Measurements from ENCODE around the gene GYS1. TPM values are rescaled to one million over a fixed set of nuclear protein-coding genes. Genes with fewer than 3 reads are reported as not detected.

The GYS1 gene
- total RNA-seq, 1 donor from 2014 or later = 17.7 TPM

DNA sequence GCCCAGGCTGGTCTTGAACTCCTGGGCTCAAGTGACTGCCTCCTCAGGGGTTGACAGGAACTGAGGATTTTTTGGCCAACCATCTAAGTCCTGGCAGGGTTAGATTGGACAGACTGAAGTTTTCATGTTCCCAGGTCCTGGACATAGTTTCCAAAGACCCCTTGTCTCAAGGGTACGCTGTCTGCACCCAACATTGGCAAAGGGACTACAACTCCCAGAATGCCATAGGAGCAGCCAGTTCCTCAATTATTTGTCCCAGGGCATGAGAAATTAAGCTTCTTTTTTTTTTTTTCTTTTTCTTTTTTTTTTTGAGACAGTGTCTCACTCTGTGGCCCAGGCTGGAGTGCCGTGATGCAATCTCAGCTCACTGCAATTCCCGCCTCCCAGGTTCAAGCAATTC, 6.9 kb downstream of the GYS1 start:
- H3K4me2 ChIP-seq = no peak overlapping the region
- TF ChIP-seq, protein P1, sequence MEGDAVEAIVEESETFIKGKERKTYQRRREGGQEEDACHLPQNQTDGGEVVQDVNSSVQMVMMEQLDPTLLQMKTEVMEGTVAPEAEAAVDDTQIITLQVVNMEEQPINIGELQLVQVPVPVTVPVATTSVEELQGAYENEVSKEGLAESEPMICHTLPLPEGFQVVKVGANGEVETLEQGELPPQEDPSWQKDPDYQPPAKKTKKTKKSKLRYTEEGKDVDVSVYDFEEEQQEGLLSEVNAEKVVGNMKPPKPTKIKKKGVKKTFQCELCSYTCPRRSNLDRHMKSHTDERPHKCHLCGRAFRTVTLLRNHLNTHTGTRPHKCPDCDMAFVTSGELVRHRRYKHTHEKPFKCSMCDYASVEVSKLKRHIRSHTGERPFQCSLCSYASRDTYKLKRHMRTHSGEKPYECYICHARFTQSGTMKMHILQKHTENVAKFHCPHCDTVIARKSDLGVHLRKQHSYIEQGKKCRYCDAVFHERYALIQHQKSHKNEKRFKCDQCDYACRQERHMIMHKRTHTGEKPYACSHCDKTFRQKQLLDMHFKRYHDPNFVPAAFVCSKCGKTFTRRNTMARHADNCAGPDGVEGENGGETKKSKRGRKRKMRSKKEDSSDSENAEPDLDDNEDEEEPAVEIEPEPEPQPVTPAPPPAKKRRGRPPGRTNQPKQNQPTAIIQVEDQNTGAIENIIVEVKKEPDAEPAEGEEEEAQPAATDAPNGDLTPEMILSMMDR (IDR thresholded peaks at IDR 0.05) = no peak
- TF ChIP-seq EZH2 (IDR thresholded peaks at IDR 0.05) (no peak), EZH2phosphoT487 (IDR thresholded peaks at IDR 0.05) (no peak)
- no peak overlapping the region for H3K27ac ChIP-seq
- Mint-ChIP-seq H3K36me3 (peaks cover 24% of the 10 kb centered on the region), H3K27ac (no peak overlapping the region), H3K9me3 (no peaks in the 10 kb centered on the region), H3K27me3 (ENCODE audit: insufficient read depth, low read depth) (peaks cover 2% of the 10 kb centered on the region), H3K4me1 (peaks cover 9% of the 10 kb centered on the region), H3K4me3 (no peak overlapping the region)
- no peak overlapping the region for H3K4me3 ChIP-seq
- peaks cover 9% of the 10 kb centered on the region for H4K20me1 ChIP-seq (ENCODE audit: low read depth)
- no peaks in the 10 kb centered on the region for H3K27me3 ChIP-seq
- no peak overlapping the region for H2AFZ ChIP-seq (replicated peaks)
- no peak overlapping the region for H3K9ac ChIP-seq
- no peaks in the 10 kb centered on the region for H3K4me1 ChIP-seq
- H3K36me3 ChIP-seq = no peaks in the 10 kb centered on the region
- DNase-seq (ENCODE audit: low spot score) = no peak
- no peaks in the 10 kb centered on the region for H3F3A ChIP-seq (ENCODE audit: low read depth)
- peaks cover 12% of the 10 kb centered on the region for H3K79me2 ChIP-seq (ENCODE audit: low read depth)
- no peaks in the 10 kb centered on the region for H3K9me3 ChIP-seq (ENCODE audit: low read depth)

DNA sequence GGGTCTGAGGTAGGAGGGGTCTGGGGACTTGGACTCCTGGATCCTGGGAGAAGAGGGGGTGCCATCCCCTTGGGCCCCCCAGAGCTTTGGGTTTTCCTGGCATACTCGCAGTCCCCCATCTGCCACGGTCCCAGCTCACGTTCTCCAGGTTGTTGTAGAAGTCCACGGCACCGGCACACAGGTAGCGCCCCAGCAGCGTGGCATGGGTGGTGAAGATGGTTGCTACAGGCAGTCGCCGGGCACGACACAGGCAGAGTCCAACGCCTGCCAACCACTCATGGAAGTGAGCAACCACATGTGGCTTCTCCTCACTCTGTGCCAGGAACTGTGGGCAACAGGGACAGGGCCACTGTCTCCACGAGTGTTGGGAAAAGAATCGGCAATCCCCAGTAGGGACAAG, 7.4 kb downstream of the GYS1 start:
- H3K27ac Mint-ChIP-seq = no peak overlapping the region
- peaks cover 5% of the 10 kb centered on the region for H4K20me1 ChIP-seq (ENCODE audit: low read depth)
- no peak for DNase-seq (ENCODE audit: low spot score)
- H3K36me3 Mint-ChIP-seq = peaks cover 24% of the 10 kb centered on the region
- no peak overlapping the region for H3K4me2 ChIP-seq
- no peak overlapping the region for H2AFZ ChIP-seq (replicated peaks)
- H3K4me3 ChIP-seq = no peak overlapping the region
- no peaks in the 10 kb centered on the region for H3K4me1 ChIP-seq
- H3F3A ChIP-seq (ENCODE audit: low read depth) = no peaks in the 10 kb centered on the region
- H3K27me3 Mint-ChIP-seq (ENCODE audit: insufficient read depth, low read depth) = peaks cover 2% of the 10 kb centered on the region
- H3K27me3 ChIP-seq = no peaks in the 10 kb centered on the region
- peaks cover 7% of the 10 kb centered on the region for H3K79me2 ChIP-seq (ENCODE audit: low read depth)
- peaks cover 9% of the 10 kb centered on the region for H3K4me1 Mint-ChIP-seq
- no peaks in the 10 kb centered on the region for H3K9me3 ChIP-seq (ENCODE audit: low read depth)
- no peak overlapping the region for H3K4me3 Mint-ChIP-seq
- no peak overlapping the region for H3K9ac ChIP-seq
- H3K27ac ChIP-seq = no peak overlapping the region
- no peaks in the 10 kb centered on the region for H3K9me3 Mint-ChIP-seq
- no peaks in the 10 kb centered on the region for H3K36me3 ChIP-seq
- TF ChIP-seq EZH2phosphoT487 (IDR thresholded peaks at IDR 0.05) = no peak

GRCh38 chr19:48982280-48982679, 10.8 kb downstream of the GYS1 start:
- H3K4me3 Mint-ChIP-seq = peak overlapping the region; percentile 72
- TF ChIP-seq, protein P1 (IDR thresholded peaks at IDR 0.05) = no peak
- TF ChIP-seq EZH2 (IDR thresholded peaks at IDR 0.05) (no peak), EZH2phosphoT487 (IDR thresholded peaks at IDR 0.05) (no peak)
- DNase-seq (ENCODE audit: low spot score) = peak; percentile 63
- H3K9ac ChIP-seq = no peak overlapping the region
- H3K79me2 ChIP-seq (ENCODE audit: low read depth) = no peaks in the 10 kb centered on the region
- H3K27me3 Mint-ChIP-seq (ENCODE audit: insufficient read depth, low read depth) = peaks cover 4% of the 10 kb centered on the region
- H3K36me3 Mint-ChIP-seq = peaks cover 20% of the 10 kb centered on the region
- H3K4me1 ChIP-seq = no peaks in the 10 kb centered on the region
- H4K20me1 ChIP-seq (ENCODE audit: low read depth) = no peaks in the 10 kb centered on the region
- H3K4me3 ChIP-seq = no peak overlapping the region
- no peaks in the 10 kb centered on the region for H3K9me3 ChIP-seq (ENCODE audit: low read depth)
- H3K27ac Mint-ChIP-seq = no peak overlapping the region
- H3F3A ChIP-seq (ENCODE audit: low read depth) = no peaks in the 10 kb centered on the region
- H3K27me3 ChIP-seq = no peaks in the 10 kb centered on the region
- H3K27ac ChIP-seq = no peak overlapping the region
- no peaks in the 10 kb centered on the region for H3K36me3 ChIP-seq
- H3K9me3 Mint-ChIP-seq = no peaks in the 10 kb centered on the region
- no peak overlapping the region for H3K4me2 ChIP-seq
- H3K4me1 Mint-ChIP-seq = peaks cover under 1% of the 10 kb centered on the region
- H2AFZ ChIP-seq (replicated peaks) = no peak overlapping the region

DNA sequence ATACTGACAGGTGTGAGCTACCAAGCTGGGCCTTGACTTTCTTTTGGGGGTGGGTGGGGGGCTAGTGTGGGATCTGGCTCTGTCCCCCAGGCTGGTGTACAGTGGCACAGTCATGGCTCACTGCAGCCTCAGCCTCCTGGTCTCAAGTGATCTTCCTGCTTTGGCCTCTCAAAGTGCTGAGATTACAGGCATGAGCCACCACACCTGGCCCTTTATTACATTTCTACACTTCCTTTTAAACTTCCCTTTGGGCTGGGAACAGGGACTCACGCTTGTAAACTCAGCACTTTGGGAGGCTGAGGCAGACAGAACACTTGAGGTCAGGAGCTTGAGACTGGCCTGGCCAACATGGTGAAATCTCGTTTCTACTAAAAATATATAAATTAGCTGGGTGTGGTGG, 16.0 kb downstream of the GYS1 start:
- H3K27me3 ChIP-seq = no peaks in the 10 kb centered on the region
- no peak overlapping the region for H3K9ac ChIP-seq
- H3K27ac ChIP-seq = no peak overlapping the region
- no peaks in the 10 kb centered on the region for H3K4me1 Mint-ChIP-seq
- H3K27ac Mint-ChIP-seq = no peak overlapping the region
- DNase-seq (ENCODE audit: low spot score) = no peak
- no peak overlapping the region for H2AFZ ChIP-seq (replicated peaks)
- no peaks in the 10 kb centered on the region for H3K9me3 Mint-ChIP-seq
- no peaks in the 10 kb centered on the region for H3K79me2 ChIP-seq (ENCODE audit: low read depth)
- no peaks in the 10 kb centered on the region for H3K4me1 ChIP-seq
- no peaks in the 10 kb centered on the region for H3K9me3 ChIP-seq (ENCODE audit: low read depth)
- no peak overlapping the region for H3K4me2 ChIP-seq
- H4K20me1 ChIP-seq (ENCODE audit: low read depth) = no peaks in the 10 kb centered on the region
- peaks cover 5% of the 10 kb centered on the region for H3K27me3 Mint-ChIP-seq (ENCODE audit: insufficient read depth, low read depth)
- no peaks in the 10 kb centered on the region for H3K36me3 ChIP-seq
- H3K36me3 Mint-ChIP-seq = peaks cover 15% of the 10 kb centered on the region
- H3K4me3 ChIP-seq = no peak overlapping the region
- no peaks in the 10 kb centered on the region for H3F3A ChIP-seq (ENCODE audit: low read depth)
- no peak overlapping the region for H3K4me3 Mint-ChIP-seq
- TF ChIP-seq, protein P1 (IDR thresholded peaks at IDR 0.05) = no peak
- TF ChIP-seq EZH2 (IDR thresholded peaks at IDR 0.05) = no peak
- no peak for TF ChIP-seq EZH2phosphoT487 (IDR thresholded peaks at IDR 0.05)

Data from neural progenitor cell (in vitro differentiated cells).